Choroid plexus epithelial cell (primary cell): ENCODE data around the gene FOXP1.
A peak's percentile ranks its signal among the peaks of the same experiment; 100 is the strongest.

Experiments
- DNase-seq: peaks from one replicate; pipeline ENCODE4 v3.0.0-alpha.2; 2010; ENCODE audit warnings: low read depth
- H3K4me3 ChIP-seq: 2 replicates; pipeline ENCODE4 v1.5.1; 2011; ENCODE audit warnings: low read depth, mild to moderate bottlenecking, control low read depth, low read length, moderate library complexity
- CTCF ChIP-seq: conservative IDR thresholded peaks from 2 replicates; pipeline ENCODE4 v1.5.1; 2011; ENCODE audit warnings: low read depth, mild to moderate bottlenecking, control low read depth, inconsistent platforms, low read length, moderate library complexity

The FOXP1 gene

GRCh38 chr3:71579326-71579934 lies 4.1 kb downstream of the FOXP1 start:
- no peak for DNase-seq
- H3K4me3 ChIP-seq = peak overlapping the region; percentile 86
- TF ChIP-seq CTCF = no peak

- peak; percentile 58 for DNase-seq
- H3K4me3 ChIP-seq = peak overlapping the region; percentile 86
- TF ChIP-seq CTCF = no peak
Observed at GRCh38 chr3:71578054-71578751, 5.3 kb downstream of the FOXP1 start.

- no peak overlapping the region for H3K4me3 ChIP-seq
- DNase-seq = no peak
- TF ChIP-seq CTCF = no peak
Observed at GRCh38 chr3:71577011-71577410, 6.5 kb downstream of the FOXP1 start.

GRCh38 chr3:71575433-71575832 lies 8.1 kb downstream of the FOXP1 start:
- no peak for DNase-seq
- no peak for TF ChIP-seq CTCF
- H3K4me3 ChIP-seq = no peak overlapping the region

- no peak for TF ChIP-seq CTCF
- no peak overlapping the region for H3K4me3 ChIP-seq
- no peak for DNase-seq
Observed at GRCh38 chr3:71573181-71573580, 10.3 kb downstream of the FOXP1 start.

GRCh38 chr3:71570546-71570945 lies 13.0 kb downstream of the FOXP1 start:
- no peak for DNase-seq
- H3K4me3 ChIP-seq = no peak overlapping the region
- no peak for TF ChIP-seq CTCF

GRCh38 chr3:71568207-71568606 lies 15.3 kb downstream of the FOXP1 start:
- DNase-seq = no peak
- H3K4me3 ChIP-seq = no peak overlapping the region
- TF ChIP-seq CTCF = no peak
